ENCODE measurements around the gene FOSB.

- no peak for TF ChIP-seq EZH2 (IDR thresholded peaks at IDR 0.05; ENCODE audit: borderline replicate concordance, insufficient read depth, low read length, poor library complexity, severe bottlenecking)
- no peak for TF ChIP-seq CTCF (IDR thresholded peaks at IDR 0.05; ENCODE audit: poor library complexity, severe bottlenecking)
- TF ChIP-seq EP300 (conservative IDR thresholded peaks at IDR 0.05; ENCODE audit: poor library complexity, severe bottlenecking) = no peak
- no peak for TF ChIP-seq RAD21 (conservative IDR thresholded peaks at IDR 0.05)
- no peak for TF ChIP-seq TAF1 (IDR thresholded peaks at IDR 0.05; ENCODE audit: low read depth)
- no peak for TF ChIP-seq POLR2AphosphoS5 (IDR thresholded peaks at IDR 0.05)
- no peak for TF ChIP-seq REST (IDR thresholded peaks at IDR 0.05; ENCODE audit: borderline replicate concordance)
- TF ChIP-seq MXI1 (conservative IDR thresholded peaks at IDR 0.05; ENCODE audit: poor library complexity, severe bottlenecking) = no peak
Observed at GRCh38 chr19:45443462-45444317, 24.1 kb upstream of the FOSB start.
